Gastroesophageal sphincter (tissue), 3 donors: Measurements from ENCODE around the gene H1-8.
"Not testable (repeated sequence)": the region's sequence is repeated elsewhere in the genome, so short reads cannot be mapped to it uniquely, and the experiment has no call there.

Source experiments
- EP300 ChIP-seq: sonication (generic); formaldehyde crosslinking; IDR thresholded peaks from one replicate; pipeline ENCODE4 v1.6.1; 2017; ENCODE audit warnings: antibody characterized with exemption, mild to moderate bottlenecking
- POLR2AphosphoS5 ChIP-seq: sonication (generic); formaldehyde crosslinking; IDR thresholded peaks from one replicate; pipeline ENCODE4 v1.6.1; 2017; ENCODE audit warnings: antibody characterized with exemption
- TF ChIP-seq, protein P1 (sequence below), 4 experiments: fragments of 200-600 bp in 2 of 4; fragments of 450-650 bp in 2 of 4; sonication (generic) in 1 of 4; IDR thresholded peaks; one replicate each; pipeline ENCODE4 v1.5.1; 2017 to 2019; ENCODE audit warnings: antibody characterized with exemption in 4 of 4, mild to moderate bottlenecking in 2 of 4, moderate library complexity in 2 of 4

DNA sequence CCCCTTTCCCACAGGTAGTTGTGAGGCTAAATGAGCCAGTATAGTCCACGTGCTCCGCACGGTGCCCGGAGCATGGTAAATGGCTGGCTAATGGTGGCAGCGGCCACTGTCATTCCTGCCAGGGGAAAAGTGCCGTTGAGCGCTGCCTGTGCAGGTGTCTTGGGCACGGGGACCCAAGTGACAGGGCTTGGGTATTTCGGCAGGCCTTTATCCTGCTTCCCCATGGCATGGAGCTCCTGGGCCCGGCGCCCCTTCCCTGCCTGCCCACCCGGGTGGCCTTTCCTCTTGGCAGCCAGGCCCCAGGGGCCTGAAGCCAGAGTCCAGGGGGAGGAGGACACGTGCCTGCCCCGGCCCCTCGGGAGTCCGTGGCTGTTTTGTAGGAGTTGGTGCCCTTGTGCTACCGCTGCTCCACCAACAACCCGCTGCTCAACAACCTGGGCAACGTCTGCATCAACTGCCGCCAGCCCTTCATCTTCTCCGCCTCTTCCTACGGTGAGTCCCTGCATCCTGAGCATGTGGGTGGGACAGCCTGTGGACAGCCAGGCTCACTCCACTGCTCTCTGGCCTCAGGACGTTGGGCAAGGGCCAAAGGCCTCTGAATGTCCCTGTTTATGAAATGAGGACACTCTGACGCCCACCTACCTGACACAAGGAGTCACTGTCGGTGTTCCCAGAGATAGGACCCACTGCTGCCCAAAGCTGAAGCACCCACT, 27.7 kb upstream of the H1-8 start:
- TF ChIP-seq, protein P1, sequence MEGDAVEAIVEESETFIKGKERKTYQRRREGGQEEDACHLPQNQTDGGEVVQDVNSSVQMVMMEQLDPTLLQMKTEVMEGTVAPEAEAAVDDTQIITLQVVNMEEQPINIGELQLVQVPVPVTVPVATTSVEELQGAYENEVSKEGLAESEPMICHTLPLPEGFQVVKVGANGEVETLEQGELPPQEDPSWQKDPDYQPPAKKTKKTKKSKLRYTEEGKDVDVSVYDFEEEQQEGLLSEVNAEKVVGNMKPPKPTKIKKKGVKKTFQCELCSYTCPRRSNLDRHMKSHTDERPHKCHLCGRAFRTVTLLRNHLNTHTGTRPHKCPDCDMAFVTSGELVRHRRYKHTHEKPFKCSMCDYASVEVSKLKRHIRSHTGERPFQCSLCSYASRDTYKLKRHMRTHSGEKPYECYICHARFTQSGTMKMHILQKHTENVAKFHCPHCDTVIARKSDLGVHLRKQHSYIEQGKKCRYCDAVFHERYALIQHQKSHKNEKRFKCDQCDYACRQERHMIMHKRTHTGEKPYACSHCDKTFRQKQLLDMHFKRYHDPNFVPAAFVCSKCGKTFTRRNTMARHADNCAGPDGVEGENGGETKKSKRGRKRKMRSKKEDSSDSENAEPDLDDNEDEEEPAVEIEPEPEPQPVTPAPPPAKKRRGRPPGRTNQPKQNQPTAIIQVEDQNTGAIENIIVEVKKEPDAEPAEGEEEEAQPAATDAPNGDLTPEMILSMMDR (IDR thresholded peaks at IDR 0.05), result not testable (repeated sequence)
- not testable (repeated sequence) for TF ChIP-seq POLR2AphosphoS5, EP300
